Right renal cortex interstitium (tissue), 3 donors: ENCODE data around the gene SYCN. TPM values are rescaled to one million over a fixed set of nuclear protein-coding genes. Genes with fewer than 3 reads are reported as not detected.

ENCODE experiments used
- DNase-seq, 3 donors: peaks; one replicate each; pipeline ENCODE4 v3.0.0-alpha.2; 2013; ENCODE audit warnings: low read depth in 3 of 3, low spot score in 2 of 3
- polyA plus RNA-seq, 3 donors: library from polyadenylated mRNA; unstranded; fragments of 120-200 nt; gene quantifications; one replicate each; pipeline ENCODE4 v1.2.1, GENCODE V29; 2013; ENCODE audit not compliant: insufficient read length in 3 of 3

The SYCN gene
- polyA plus RNA-seq, 3 donors, result not detected

GRCh38 chr19:39157275-39157996 lies 46.6 kb downstream of the SYCN start:
- DNase-seq, result no peak

- no peak for DNase-seq
Measured at GRCh38 chr19:39156326-39157230, 47.5 kb downstream of the SYCN start.

GRCh38 chr19:39155741-39156140 lies 48.3 kb downstream of the SYCN start:
- DNase-seq, result no peak

GRCh38 chr19:39155114-39155700 lies 48.9 kb downstream of the SYCN start:
- no peak for DNase-seq

- no peak for DNase-seq
Measured at GRCh38 chr19:39154629-39155100, 49.4 kb downstream of the SYCN start.

- DNase-seq, result no peak
Measured at GRCh38 chr19:39154100-39154628, 49.9 kb downstream of the SYCN start.

Other genes with a start within 250 kb of the SYCN start
- gene FBXO17, start 228.5 kb downstream of the SYCN start, polyA plus RNA-seq, result 10 to 100 TPM; 57.6 to 59.5 (median 57.6) TPM
- gene FBXO27, start 171.7 kb downstream of the SYCN start, polyA plus RNA-seq, result 1 to 10 TPM; 6.3 to 7.3 (median 7.0) TPM
- under 1 TPM; 0.31 to 0.76 (median 0.64) TPM for gene ACP7, start 119.9 kb downstream of the SYCN start, polyA plus RNA-seq
- 10 to 100 TPM; 40.0 to 50.1 (median 45.4) TPM for gene PAK4, start 78.5 kb downstream of the SYCN start, polyA plus RNA-seq
- gene NCCRP1, start 7.3 kb downstream of the SYCN start, polyA plus RNA-seq, result 1 to 10 TPM in 2 of 3 donors, under 1 TPM in 1; 0.89 to 3.4 (median 1.5) TPM
- gene IFNL3, start 40.7 kb upstream of the SYCN start, polyA plus RNA-seq, result not detected
- gene IFNL4, start 44.6 kb upstream of the SYCN start, polyA plus RNA-seq, result not detected
- gene IFNL2, start 64.1 kb upstream of the SYCN start, polyA plus RNA-seq, result not detected
- gene IFNL1, start 92.1 kb upstream of the SYCN start, polyA plus RNA-seq, result not detected
- gene LRFN1, start 116.6 kb upstream of the SYCN start, polyA plus RNA-seq, result 1 to 10 TPM in 2 of 3 donors, under 1 TPM in 1; 0.80 to 1.1 (median 1.1) TPM
- gene GMFG, start 131.8 kb upstream of the SYCN start, polyA plus RNA-seq, result 10 to 100 TPM; 28.3 to 31.4 (median 28.6) TPM
- gene SAMD4B, start 138.2 kb upstream of the SYCN start, polyA plus RNA-seq, result 100 to 1,000 TPM in 1 of 3 donors, 10 to 100 TPM in 2; 85.3 to 101 (median 91.6) TPM
- 10 to 100 TPM; 73.5 to 73.8 (median 73.6) TPM for gene PAF1, start 186.8 kb upstream of the SYCN start, polyA plus RNA-seq
- 10 to 100 TPM; 38.8 to 41.8 (median 39.4) TPM for gene MED29, start 187.1 kb upstream of the SYCN start, polyA plus RNA-seq
- gene ZFP36, start 202.6 kb upstream of the SYCN start, polyA plus RNA-seq, result 10 to 100 TPM; 15.4 to 59.7 (median 26.1) TPM
- gene PLEKHG2, start 208.4 kb upstream of the SYCN start, polyA plus RNA-seq, result 10 to 100 TPM; 53.2 to 68.0 (median 59.0) TPM
- 1,000 to 10,000 TPM; 1,117 to 1,257 (median 1,239) TPM for gene RPS16, start 231.7 kb upstream of the SYCN start, polyA plus RNA-seq
- gene SUPT5H, start 241.3 kb upstream of the SYCN start, polyA plus RNA-seq, result 100 to 1,000 TPM; 127 to 145 (median 141) TPM